ENCODE measurements around the gene ACVR2A.

ACVR2A gene

DNA sequence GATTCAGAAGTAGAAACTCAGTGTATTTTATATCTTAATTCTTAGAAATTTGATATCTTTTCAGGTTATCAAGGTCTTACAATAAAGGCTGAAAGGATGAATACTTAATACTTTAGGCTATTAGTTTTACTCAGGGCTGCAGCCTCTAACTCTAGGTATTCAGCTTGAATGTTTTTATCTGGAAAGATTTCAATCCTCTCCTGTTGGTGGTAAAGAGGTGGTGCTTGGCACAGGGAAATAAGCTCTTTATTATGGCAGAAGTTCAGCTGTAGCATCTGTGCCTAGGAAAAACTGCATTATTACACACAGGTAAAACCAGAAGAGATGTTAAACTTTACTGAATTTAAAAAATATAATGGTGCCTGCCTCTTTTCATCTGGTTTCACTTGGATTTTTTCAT lies 11.1 kb downstream of the ACVR2A start:
- FAIRE-seq, result no peak

DNA sequence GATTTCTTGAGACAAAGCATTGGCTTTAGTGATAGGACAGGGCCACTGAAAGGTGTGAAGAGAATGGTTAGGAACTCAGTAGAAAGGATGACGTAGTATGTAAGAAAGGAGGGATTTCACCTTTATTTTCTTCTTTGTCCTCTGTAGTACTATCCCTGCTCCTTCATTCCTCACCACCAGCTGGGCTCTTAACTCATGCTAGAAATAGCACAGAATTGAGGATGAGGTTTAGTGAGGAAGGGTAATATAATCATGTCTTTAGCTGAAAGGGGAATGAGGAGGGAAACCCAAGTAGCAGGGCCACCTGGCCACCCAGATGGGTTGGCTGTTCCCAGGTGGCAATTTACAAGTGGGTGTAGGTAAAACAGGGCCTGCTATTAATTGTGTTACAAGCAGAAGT lies 15.2 kb downstream of the ACVR2A start:
- no peak for FAIRE-seq

GRCh38 chr2:147862859-147863516 lies 18.2 kb downstream of the ACVR2A start:
- no peak for FAIRE-seq

DNA sequence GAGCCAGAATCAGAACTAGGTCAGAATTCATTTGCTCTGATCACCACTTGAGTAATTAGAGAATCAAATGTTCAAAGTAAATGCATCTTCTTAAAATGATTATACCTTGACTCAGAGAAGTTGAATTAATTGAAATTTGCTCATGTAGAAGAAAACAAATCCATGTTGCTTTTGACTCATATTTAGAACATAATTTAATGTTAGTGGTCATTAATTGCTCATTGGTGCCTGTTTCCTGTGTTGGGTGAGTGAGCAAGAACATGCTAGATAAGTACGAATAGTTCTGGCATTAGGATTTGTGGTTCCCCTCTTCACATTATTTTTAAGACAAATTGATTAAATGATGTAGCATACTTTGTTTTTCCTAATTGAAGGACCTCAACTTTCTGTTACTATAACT lies 19.0 kb downstream of the ACVR2A start:
- FAIRE-seq, result peak; percentile 30

DNA sequence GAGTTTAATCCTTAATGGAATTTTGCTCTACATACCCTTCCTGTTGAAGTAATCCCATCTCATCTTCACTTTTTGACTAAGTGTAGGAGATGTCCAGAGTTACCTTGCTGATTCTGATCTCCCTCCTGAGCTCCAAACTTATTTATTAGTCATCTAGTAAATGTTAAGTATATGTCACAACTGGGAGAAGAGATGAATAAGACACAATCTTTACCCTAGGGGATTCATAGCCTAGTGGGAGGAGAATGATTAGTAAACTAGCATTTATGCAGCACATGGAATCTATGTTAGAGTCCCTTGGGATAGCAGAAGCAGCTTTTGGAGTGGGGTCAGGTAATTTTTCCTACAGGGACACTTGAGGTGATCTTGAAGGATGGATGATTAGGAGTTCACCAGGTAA lies 20.7 kb downstream of the ACVR2A start:
- no peak for FAIRE-seq

DNA sequence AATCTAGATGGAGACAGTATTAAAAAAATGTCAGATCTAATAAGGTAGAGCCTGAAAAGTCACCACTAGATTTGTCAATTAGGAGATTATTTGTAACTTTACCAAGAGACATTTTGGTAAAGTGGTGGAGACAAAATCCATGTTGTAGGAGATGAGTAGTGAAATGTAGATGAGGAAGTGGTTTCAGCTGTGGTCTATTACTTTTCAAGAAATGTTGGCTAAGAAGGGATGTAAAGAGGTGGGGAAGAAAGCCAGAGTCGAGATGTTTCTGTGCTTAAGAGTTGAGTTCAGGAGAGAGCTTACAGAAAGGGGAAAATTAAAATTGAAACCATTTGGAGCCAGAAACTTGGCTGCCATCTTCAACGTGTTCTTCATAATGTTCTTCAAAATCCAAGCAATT lies 22.2 kb downstream of the ACVR2A start:
- FAIRE-seq, result no peak

- FAIRE-seq, result no peak
Measured at GRCh38 chr2:147869934-147870333, 25.1 kb downstream of the ACVR2A start.

DNA sequence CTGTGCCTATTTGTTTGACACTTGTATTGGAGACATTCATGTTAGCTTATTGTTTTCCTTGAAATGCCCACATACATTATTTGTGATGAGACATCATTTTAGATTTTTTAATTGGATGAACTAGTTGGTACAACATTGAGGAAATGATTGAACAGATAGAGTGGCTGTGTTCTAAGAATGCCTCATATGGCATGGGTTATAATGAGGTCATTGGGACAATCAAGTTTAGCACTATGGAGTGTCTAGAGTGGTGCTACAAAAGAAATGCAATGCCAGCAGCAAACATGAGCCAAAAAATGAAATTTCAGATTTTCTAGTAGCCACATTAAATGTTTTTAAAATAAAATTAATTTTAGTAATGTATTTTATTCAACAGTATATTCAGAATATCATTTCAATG lies 28.1 kb downstream of the ACVR2A start:
- no peak for FAIRE-seq

GRCh38 chr2:147873859-147874483 lies 29.1 kb downstream of the ACVR2A start:
- FAIRE-seq, result no peak

DNA sequence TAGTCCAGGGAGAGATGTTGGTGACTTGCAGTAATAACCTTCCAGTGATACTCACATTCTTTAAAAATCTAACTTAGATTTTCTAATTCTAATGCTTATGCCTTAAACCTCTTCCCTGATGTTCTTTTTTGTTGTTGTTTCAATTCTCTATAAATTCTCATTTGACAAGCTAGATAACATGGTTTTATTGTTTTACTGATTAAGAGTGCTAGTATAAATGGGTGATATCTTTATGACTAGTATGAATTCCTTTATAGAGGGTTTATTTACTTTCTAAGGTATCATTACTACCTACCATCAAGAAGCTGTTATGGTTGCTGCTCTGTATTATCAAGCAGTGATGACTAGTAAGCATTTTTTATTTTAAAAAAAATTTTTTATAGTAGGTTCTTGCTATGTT lies 35.0 kb downstream of the ACVR2A start:
- no peak for FAIRE-seq

DNA sequence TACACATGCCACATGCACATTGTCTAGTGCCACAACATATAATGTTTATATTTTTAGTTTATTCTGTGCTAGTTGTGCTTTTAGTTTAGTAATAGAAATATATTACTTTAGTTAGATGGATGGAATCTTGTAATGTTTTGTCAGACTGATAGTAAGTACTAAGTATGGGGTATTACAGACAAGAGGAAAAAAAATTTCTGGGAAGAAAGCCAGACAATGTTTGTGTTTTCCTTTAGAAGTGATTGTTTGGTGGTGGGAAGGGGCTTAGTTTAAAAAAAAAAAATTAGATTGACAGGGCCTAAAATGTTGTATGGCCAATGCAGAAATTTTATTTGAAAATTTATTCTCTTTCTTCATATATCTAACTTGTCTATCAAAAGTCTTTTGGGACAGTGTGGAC lies 37.8 kb downstream of the ACVR2A start:
- no peak for FAIRE-seq

DNA sequence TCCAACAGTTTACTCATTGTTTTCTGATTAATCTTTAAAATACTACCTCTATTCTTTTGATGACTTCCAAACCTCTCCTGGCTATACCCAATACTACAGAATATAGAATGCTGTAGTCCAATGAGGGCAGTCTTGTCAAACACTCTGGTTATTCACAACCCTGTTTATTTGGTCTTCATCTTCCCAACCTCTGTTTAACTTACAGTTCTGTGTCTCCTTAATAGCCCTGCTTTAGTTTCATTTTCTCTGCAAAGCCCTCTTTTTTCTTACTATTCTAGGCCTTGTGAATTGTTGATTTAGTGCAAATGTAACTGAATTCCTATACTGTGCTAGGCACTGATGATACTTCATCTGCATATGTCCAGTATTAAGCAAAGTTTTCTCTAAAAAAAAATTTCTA lies 40.0 kb downstream of the ACVR2A start:
- FAIRE-seq, result peak; percentile 24

GRCh38 chr2:147886136-147886535 lies 41.3 kb downstream of the ACVR2A start:
- FAIRE-seq, result no peak

DNA sequence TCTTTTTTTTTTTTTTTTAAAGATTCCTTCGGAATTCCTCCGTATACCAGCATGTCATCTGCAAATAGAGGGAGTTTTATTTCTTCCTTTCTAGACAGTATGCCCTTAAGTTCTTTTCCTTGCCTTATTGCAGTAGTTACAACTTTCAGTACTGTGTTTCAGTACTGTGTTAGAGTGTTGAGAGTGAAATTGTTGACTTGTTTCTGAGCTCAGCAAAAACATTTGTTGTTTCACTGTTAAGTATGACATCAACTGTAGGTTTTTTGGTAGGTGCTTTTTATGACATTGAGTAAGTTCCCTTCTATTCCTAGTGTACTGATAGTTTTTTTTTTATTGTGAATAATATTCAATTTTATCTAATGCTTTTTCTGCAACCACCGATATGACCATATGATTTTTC lies 43.9 kb downstream of the ACVR2A start:
- FAIRE-seq, result no peak

DNA sequence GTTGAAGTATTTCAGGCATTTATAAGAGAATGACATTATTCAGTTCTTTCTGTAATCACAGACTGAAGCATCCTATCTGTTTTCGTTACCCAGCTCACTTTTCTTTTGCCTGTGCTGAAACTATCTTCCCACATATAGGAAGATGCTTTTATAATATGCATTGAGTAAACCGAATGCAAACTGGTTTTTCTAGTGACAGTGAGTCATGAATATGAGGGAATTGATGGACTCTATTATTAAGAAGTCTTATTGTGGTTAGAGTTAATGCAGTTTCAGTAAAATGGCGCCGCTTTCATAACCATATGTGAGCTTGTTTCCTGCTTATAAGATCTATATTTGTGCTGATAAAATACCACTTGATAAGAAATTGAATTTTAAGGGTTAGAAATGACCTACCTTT lies 59.2 kb downstream of the ACVR2A start:
- FAIRE-seq, result no peak

- FAIRE-seq, result no peak
Measured at GRCh38 chr2:147909178-147909577, 64.3 kb downstream of the ACVR2A start.

GRCh38 chr2:147910990-147911473 lies 66.2 kb downstream of the ACVR2A start:
- FAIRE-seq, result peak; percentile 100

- peak; percentile 72 for FAIRE-seq
Measured at GRCh38 chr2:147913701-147914480, 69.1 kb downstream of the ACVR2A start.

DNA sequence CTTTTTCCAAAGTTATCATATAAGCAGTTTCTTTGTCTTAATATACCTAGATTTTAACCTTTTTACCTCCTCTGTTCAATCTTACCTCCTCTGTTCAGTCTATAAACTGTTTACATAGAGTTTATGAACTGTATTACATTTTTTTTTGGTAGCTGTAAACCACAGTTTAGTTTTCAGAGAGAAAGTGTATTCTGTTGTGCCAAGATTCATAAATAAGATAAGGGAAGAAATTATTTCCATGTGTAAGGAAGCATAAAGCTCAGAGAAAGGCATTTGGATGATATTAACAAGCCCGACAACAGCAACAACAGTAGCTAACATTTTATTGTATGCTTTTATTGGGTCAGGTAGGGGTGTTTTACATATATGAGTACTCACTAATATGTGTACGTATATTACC lies 71.2 kb downstream of the ACVR2A start:
- no peak for FAIRE-seq

DNA sequence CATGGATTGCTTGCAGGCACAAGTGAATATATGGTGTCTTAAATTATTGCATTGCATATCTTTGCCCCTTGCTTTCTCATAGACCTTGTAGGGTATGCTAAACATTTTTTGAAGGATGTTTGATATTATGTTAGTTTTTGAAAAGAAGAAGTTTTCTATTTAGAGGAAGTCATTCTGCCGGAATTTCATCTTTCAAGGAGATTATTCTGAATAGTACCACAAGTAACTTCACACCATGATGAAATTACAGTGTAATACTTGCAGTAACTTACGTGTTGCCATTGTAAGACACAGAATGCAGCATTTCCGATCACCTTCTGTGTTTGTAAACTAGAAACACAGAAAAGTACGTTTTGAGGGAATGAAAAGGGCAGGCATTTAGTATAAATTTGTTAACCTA lies 71.9 kb downstream of the ACVR2A start:
- no peak for FAIRE-seq

- FAIRE-seq, result peak; percentile 97
Measured at GRCh38 chr2:147917161-147917560, 72.3 kb downstream of the ACVR2A start.

- FAIRE-seq, result no peak
Measured at GRCh38 chr2:147923846-147924245, 79.0 kb downstream of the ACVR2A start.

DNA sequence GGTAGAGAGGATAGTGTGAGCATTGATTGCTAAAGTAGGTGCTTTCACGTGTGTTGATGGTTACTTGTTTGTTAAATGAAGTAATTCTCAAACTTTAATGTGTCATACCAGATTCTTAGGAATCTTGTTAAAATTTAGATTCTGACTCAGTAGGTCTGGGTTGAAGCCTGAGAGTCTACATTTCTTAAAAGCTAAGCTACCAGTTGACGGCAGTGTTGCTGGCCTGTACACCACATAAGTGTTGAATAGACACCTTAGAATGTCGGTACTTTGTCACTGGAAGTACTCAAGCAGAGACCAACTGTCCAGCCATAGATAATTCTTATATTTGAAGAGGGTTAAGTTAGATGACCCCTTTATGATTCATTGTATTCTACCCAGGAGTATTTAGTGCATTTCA lies 79.8 kb downstream of the ACVR2A start:
- FAIRE-seq, result no peak

GRCh38 chr2:147925886-147926285 lies 81.1 kb downstream of the ACVR2A start:
- no peak for FAIRE-seq
